Stimulated activated naive CD8-positive, alpha-beta T cell treated with anti-CD3 and anti-CD28 coated beads, Interleukin-15, Interleukin-2, amounts not matched to agents 100 ng/mL and 50 ng/mL, for 24 hours (primary cell): ENCODE data around the gene GPSM1.
"Not testable (repeated sequence)": the region's sequence is repeated elsewhere in the genome, so short reads cannot be mapped to it uniquely, and the experiment has no call there.

Source experiments
- H3K27ac Mint-ChIP-seq: one replicate; pipeline ENCODE4 v1.8.0; 2021; ENCODE audit warnings: mild to moderate bottlenecking, mixed read lengths
- H3K27me3 Mint-ChIP-seq: one replicate; pipeline ENCODE4 v1.8.0; 2021; ENCODE audit warnings: mixed read lengths
- H3K36me3 Mint-ChIP-seq: one replicate; pipeline ENCODE4 v1.8.0; 2021; ENCODE audit warnings: low read depth, mixed read lengths
- H3K4me1 Mint-ChIP-seq: one replicate; pipeline ENCODE4 v1.8.0; 2021; ENCODE audit warnings: low read depth, mixed read lengths
- H3K4me3 Mint-ChIP-seq: one replicate; pipeline ENCODE4 v1.8.0; 2021; ENCODE audit warnings: mild to moderate bottlenecking, mixed read lengths
- H3K9me3 Mint-ChIP-seq: one replicate; pipeline ENCODE4 v1.8.0; 2021; ENCODE audit warnings: mixed read lengths

Gene GPSM1

GRCh38 chr9:136345281-136346156 lies 18.2 kb downstream of the GPSM1 start:
- no peaks in the 10 kb centered on the region for H3K9me3 Mint-ChIP-seq
- H3K36me3 Mint-ChIP-seq = no peaks in the 10 kb centered on the region
- H3K27ac Mint-ChIP-seq = no peak overlapping the region
- no peaks in the 10 kb centered on the region for H3K27me3 Mint-ChIP-seq
- H3K4me1 Mint-ChIP-seq = no peaks in the 10 kb centered on the region
- no peak overlapping the region for H3K4me3 Mint-ChIP-seq

DNA sequence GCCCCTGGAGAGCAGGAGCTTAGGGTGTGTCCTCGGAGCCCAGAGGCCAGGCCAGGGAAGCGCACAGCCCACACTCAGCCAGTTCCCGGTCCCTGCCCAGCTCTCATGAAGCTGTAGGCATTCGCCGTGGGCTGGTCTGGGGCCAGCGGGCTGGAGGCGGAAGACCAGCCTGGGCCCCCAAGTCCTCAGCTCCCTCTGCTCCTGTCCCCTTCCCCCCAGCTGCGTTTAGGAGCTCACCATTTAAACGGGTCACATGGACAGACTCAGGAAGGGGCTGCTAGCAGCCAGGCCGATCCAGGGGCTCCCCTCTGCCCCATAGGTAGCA lies 18.8 kb downstream of the GPSM1 start:
- no peaks in the 10 kb centered on the region for H3K9me3 Mint-ChIP-seq
- no peak overlapping the region for H3K27ac Mint-ChIP-seq
- no peak overlapping the region for H3K4me3 Mint-ChIP-seq
- H3K27me3 Mint-ChIP-seq = no peaks in the 10 kb centered on the region
- H3K4me1 Mint-ChIP-seq = no peaks in the 10 kb centered on the region
- H3K36me3 Mint-ChIP-seq = no peaks in the 10 kb centered on the region

DNA sequence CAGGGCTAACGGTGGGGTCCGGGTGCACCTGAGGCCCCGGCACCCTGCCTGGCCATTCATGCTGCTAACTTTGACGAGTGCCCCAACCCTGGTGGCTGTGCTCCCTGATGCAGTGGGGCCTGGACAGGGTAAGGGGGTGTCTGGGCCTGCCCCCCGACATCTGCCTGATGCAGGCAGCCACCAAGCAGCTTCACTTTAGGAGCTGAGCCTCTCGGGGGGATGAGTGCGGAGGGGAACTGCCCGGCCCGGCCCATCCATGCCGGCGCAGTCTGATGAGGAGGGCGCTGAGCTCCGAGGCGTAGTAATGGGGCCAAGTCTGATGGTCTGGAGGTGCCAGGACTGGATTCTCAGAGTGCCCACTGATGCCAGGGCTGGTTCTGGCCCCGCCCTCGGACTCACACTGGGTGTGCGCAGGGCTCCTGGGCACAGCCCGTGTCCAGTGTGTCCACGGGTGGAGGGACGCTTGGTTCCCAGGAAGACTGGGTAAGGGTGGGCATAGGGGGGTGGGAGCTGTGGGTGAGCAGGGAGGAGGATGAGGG lies 19.7 kb downstream of the GPSM1 start:
- no peak overlapping the region for H3K4me3 Mint-ChIP-seq
- no peaks in the 10 kb centered on the region for H3K4me1 Mint-ChIP-seq
- no peak overlapping the region for H3K27ac Mint-ChIP-seq
- H3K36me3 Mint-ChIP-seq = no peaks in the 10 kb centered on the region
- no peaks in the 10 kb centered on the region for H3K9me3 Mint-ChIP-seq
- H3K27me3 Mint-ChIP-seq = no peaks in the 10 kb centered on the region

DNA sequence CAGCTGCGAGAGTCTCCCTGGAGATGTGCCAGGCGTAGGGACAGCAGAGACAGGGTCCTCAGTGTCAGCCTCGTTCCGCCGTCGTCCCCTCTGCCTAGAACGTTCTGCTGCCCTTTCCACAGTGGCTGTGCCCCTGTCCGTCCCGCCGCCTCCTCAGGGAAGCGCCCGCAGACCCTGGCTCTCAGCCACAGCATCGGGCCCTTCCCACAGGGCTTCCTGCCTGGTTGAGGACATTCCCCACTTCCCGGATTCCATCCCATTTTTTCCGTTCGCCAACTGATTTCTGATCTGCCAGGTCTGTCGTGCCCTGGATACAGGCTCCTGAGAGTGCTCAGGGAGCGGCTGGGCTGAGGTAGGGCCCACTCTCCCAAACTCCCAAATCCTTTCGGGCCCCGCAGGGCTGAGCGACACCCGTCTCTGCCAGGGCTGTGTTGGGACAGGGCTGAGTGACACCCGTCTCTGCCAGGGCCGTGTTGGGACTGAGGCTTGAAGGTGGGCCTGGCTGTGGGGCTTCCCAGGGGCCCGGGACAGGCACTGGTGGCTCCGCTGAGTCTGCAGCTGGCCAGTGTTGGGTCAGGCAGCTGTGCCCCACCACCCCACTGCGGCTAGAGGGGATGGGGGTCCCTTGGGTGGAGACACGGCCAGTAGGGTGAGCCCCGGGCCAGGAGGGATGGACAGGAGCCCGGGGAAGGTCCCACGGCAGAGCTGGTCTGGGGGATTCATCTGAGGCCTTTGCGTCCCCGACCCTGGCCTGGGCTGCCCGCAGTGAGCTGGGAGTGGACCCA lies 20.3 kb downstream of the GPSM1 start:
- H3K27me3 Mint-ChIP-seq = no peaks in the 10 kb centered on the region
- no peaks in the 10 kb centered on the region for H3K36me3 Mint-ChIP-seq
- H3K4me1 Mint-ChIP-seq = no peaks in the 10 kb centered on the region
- H3K4me3 Mint-ChIP-seq = no peak overlapping the region
- H3K9me3 Mint-ChIP-seq = no peaks in the 10 kb centered on the region
- H3K27ac Mint-ChIP-seq = no peak overlapping the region

DNA sequence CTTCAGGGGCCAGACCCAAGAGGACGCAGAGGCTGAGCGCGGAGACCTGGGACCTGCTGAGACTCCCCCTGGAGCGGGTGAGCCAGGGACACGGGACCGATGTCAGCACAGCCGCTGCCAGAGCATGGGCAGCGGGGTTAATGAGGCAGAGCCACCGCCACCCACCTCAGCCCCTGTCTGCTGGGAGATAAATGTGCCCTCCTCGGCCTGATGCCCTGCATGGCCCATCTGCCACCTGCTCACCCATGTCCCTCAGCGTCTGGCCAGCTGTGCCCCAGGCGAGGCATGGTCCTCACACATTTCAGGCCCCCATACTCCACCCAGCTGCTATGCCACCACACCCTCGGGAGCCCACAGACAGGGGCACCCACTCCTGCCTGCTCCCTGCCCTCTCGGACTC lies 21.4 kb downstream of the GPSM1 start:
- Mint-ChIP-seq H3K27ac (no peak overlapping the region), H3K9me3 (no peaks in the 10 kb centered on the region), H3K27me3 (no peaks in the 10 kb centered on the region), H3K36me3 (no peaks in the 10 kb centered on the region), H3K4me3 (no peak overlapping the region), H3K4me1 (no peaks in the 10 kb centered on the region)

- no peaks in the 10 kb centered on the region for H3K27me3 Mint-ChIP-seq
- no peak overlapping the region for H3K4me3 Mint-ChIP-seq
- no peaks in the 10 kb centered on the region for H3K9me3 Mint-ChIP-seq
- H3K4me1 Mint-ChIP-seq = peaks cover under 1% of the 10 kb centered on the region
- H3K36me3 Mint-ChIP-seq = no peaks in the 10 kb centered on the region
- no peak overlapping the region for H3K27ac Mint-ChIP-seq
Observed at GRCh38 chr9:136349546-136349945, 22.2 kb downstream of the GPSM1 start.

DNA sequence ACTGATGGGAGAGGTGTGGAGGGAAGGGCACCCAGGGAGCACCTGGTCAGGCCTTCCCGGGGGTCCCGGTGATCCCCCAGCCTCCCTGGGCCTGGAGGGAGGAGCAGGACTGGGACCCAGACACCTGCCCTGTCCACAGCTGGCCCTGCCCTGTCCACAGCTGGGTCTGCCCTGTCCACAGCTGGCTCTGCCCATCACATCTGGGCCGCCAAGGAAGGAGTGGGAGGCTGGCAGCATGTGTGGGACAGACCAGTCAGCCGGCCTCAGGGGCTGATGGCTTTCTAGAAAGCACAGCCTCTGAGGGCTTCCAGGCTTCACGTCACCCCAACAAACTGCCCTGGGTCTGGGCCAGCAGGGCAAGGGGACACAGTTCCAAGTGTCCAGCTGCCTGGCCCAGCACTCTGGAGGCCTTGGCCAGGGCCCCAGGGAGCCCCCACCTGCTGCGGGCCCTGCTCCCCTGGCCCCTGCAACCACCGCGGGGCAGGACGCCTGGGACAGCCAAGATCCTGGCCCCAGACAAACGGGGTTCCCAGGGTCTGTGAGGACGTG lies 24.0 kb downstream of the GPSM1 start:
- no peak overlapping the region for H3K4me3 Mint-ChIP-seq
- H3K36me3 Mint-ChIP-seq = no peaks in the 10 kb centered on the region
- no peaks in the 10 kb centered on the region for H3K27me3 Mint-ChIP-seq
- H3K9me3 Mint-ChIP-seq = no peaks in the 10 kb centered on the region
- H3K4me1 Mint-ChIP-seq = peaks cover 3% of the 10 kb centered on the region
- H3K27ac Mint-ChIP-seq = no peak overlapping the region

- H3K27ac Mint-ChIP-seq, H3K4me1 Mint-ChIP-seq, H3K4me3 Mint-ChIP-seq, H3K27me3 Mint-ChIP-seq, H3K9me3 Mint-ChIP-seq, H3K36me3 Mint-ChIP-seq: not testable (repeated sequence)
Observed at GRCh38 chr9:136351868-136352267, 24.5 kb downstream of the GPSM1 start.

DNA sequence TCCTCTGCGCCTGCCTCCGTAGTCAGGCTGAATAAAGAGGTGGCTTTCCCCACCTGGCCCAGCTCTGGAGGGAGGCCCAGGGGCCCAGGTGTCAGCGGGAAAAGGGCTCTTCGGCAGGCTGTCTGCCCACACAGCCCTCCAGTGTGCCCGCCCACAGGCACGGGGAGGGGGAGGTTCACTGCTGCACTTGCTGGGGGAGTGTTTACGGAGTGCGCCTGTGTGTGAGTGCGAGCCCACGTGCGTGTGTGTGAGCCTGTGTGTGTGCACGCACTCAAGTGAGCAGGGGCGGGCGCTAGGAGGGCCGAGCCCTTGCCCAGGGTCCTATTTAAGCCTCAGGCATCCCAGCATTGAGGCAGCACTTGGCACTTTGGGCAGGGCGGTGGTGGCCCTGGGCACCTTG lies 25.3 kb downstream of the GPSM1 start:
- no peak overlapping the region for H3K27ac Mint-ChIP-seq
- no peaks in the 10 kb centered on the region for H3K27me3 Mint-ChIP-seq
- no peaks in the 10 kb centered on the region for H3K36me3 Mint-ChIP-seq
- H3K9me3 Mint-ChIP-seq = no peaks in the 10 kb centered on the region
- H3K4me3 Mint-ChIP-seq = no peak overlapping the region
- peaks cover 3% of the 10 kb centered on the region for H3K4me1 Mint-ChIP-seq

GRCh38 chr9:136353088-136353487 lies 25.7 kb downstream of the GPSM1 start:
- H3K27ac Mint-ChIP-seq = no peak overlapping the region
- H3K4me1 Mint-ChIP-seq = peaks cover 3% of the 10 kb centered on the region
- H3K9me3 Mint-ChIP-seq = no peaks in the 10 kb centered on the region
- no peaks in the 10 kb centered on the region for H3K36me3 Mint-ChIP-seq
- H3K4me3 Mint-ChIP-seq = no peak overlapping the region
- H3K27me3 Mint-ChIP-seq = no peaks in the 10 kb centered on the region

- Mint-ChIP-seq H3K9me3 (no peaks in the 10 kb centered on the region), H3K27ac (no peak overlapping the region), H3K4me1 (peaks cover 3% of the 10 kb centered on the region), H3K4me3 (no peak overlapping the region), H3K27me3 (no peaks in the 10 kb centered on the region), H3K36me3 (no peaks in the 10 kb centered on the region)
Observed at GRCh38 chr9:136353757-136354488, 26.6 kb downstream of the GPSM1 start.

- Mint-ChIP-seq H3K9me3 (no peaks in the 10 kb centered on the region), H3K27ac (no peak overlapping the region), H3K4me3 (no peak overlapping the region), H3K36me3 (no peaks in the 10 kb centered on the region), H3K4me1 (peaks cover 3% of the 10 kb centered on the region), H3K27me3 (no peaks in the 10 kb centered on the region)
Observed at GRCh38 chr9:136354592-136355085, 27.3 kb downstream of the GPSM1 start.

DNA sequence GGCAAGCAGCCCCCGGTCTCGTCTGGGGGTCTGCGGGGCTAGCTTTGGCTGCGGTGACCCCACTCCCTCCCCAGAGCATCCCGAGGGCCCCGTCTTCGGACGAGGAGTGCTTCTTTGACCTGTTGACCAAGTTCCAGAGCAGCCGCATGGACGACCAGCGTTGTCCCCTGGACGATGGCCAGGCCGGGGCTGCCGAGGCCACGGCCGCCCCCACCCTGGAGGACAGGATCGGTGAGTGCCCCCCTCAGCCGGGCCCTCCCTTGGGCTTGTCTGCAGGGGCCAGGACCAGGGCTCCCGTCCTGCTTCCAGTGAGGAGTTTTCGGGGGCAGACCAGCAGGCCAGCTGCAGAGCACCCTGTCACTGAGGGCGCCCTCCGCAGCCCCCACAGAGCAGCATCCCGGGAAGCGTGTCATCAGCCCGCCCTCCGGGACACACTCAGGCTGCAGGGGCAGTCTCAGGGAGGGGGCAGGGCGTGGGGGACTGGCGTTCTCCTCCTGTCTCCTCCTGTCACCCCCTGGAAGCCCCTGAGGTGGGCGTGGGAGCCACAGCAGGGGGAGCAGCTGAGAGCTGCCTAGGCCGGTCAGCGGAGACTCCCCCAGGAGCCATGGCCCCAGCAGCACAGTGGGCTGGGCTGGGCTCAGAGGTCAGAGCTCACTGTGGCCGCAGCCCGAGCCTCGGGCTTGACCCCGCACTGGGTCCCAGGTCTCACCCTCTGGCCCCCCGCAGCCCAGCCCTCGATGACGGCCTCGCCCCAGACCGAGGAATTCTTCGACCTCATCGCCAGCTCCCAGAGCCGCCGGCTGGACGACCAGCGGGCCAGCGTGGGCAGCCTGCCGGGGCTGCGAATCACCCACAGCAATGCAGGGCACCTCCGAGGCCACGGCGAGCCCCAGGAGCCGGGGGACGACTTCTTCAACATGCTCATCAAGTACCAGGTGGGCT lies 28.5 kb downstream of the GPSM1 start:
- H3K4me3 Mint-ChIP-seq = no peak overlapping the region
- H3K27me3 Mint-ChIP-seq = no peaks in the 10 kb centered on the region
- no peak overlapping the region for H3K27ac Mint-ChIP-seq
- H3K9me3 Mint-ChIP-seq = no peaks in the 10 kb centered on the region
- H3K4me1 Mint-ChIP-seq = peaks cover 3% of the 10 kb centered on the region
- H3K36me3 Mint-ChIP-seq = no peaks in the 10 kb centered on the region
